A673 (cell line): ENCODE measurements around the gene SPIRE1. TPM values are rescaled to one million over a fixed set of nuclear protein-coding genes. Genes with fewer than 3 reads are reported as not detected.

Experiments
- BruUV-seq: library from RNA; stranded (reverse); fragments of 400-500 nt; replicated peaks from 2 replicates; lab custom pipeline; 2021; lab: Mats Ljungman, UMichigan
- CTCF ChIA-PET: fragments of 300-600 bp; sonication (Branson Sonifier 250); formaldehyde crosslinking; loops from one replicate; lab custom pipeline; 2022; ENCODE audit warnings: antibody characterized with exemption; lab: Charles Lee
- POLR2A ChIA-PET: fragments of 300-600 bp; sonication (Branson Sonifier 250); formaldehyde crosslinking; loops from one replicate; lab custom pipeline; 2022; ENCODE audit warnings: antibody characterized with exemption; ENCODE audit not compliant: low non-redundant PET; lab: Charles Lee
- DNase-seq: peaks from one replicate; pipeline ENCODE4 v3.0.0-alpha.2; 2015; ENCODE audit warnings: low spot score
- H3K27ac ChIP-seq: fragments of 200-600 bp; sonication (generic); 2 replicates; pipeline ENCODE4 v1.5.1; 2016; ENCODE audit warnings: mixed run types, low read depth, mild to moderate bottlenecking, mixed read lengths, antibody characterized with exemption, low read length; ENCODE audit not compliant: poor library complexity, severe bottlenecking
- H3K27me3 ChIP-seq: fragments of 200-600 bp; sonication (generic); replicated peaks from 2 replicates; pipeline ENCODE4 v1.6.1; 2017; ENCODE audit warnings: mixed run types, low read depth, mild to moderate bottlenecking, mixed read lengths, antibody characterized with exemption, low read length; ENCODE audit not compliant: insufficient read depth, poor library complexity
- H3K36me3 ChIP-seq: fragments of 200-600 bp; sonication (generic); 2 replicates; pipeline ENCODE4 v1.6.1; 2016; ENCODE audit warnings: mixed run types, mild to moderate bottlenecking, mixed read lengths, antibody characterized with exemption, low read length; ENCODE audit not compliant: insufficient read depth, poor library complexity, severe bottlenecking
- H3K4me1 ChIP-seq: fragments of 200-600 bp; sonication (generic); 2 replicates; pipeline ENCODE4 v1.6.1; 2017; ENCODE audit warnings: mixed run types, mild to moderate bottlenecking, mixed read lengths, antibody characterized with exemption, low read length; ENCODE audit not compliant: insufficient read depth, poor library complexity, severe bottlenecking
- H3K4me3 ChIP-seq: fragments of 200-600 bp; sonication (generic); 2 replicates; pipeline ENCODE4 v1.5.1; 2016; ENCODE audit warnings: low read depth, mixed run types, mild to moderate bottlenecking, mixed read lengths, low read length; ENCODE audit not compliant: poor library complexity, severe bottlenecking
- H3K9me3 ChIP-seq: fragments of 200-600 bp; sonication (generic); 2 replicates; pipeline ENCODE4 v1.6.1; 2016; ENCODE audit warnings: mixed run types, low read depth, mild to moderate bottlenecking, mixed read lengths, antibody characterized with exemption, low read length; ENCODE audit not compliant: poor library complexity, severe bottlenecking
- EZH2 ChIP-seq: fragments of 200-600 bp; sonication (generic); IDR thresholded peaks from 2 replicates; pipeline ENCODE4 v1.6.1; 2017; ENCODE audit warnings: borderline replicate concordance, low read depth, mild to moderate bottlenecking, mixed read lengths, antibody characterized with exemption, low read length; ENCODE audit not compliant: poor library complexity, severe bottlenecking
- intact Hi-C: fragments of 100-400 bp; cut with micrococcal nuclease; formaldehyde crosslinking; loops from one replicate; pipeline ENCODE4 v1.10.0; 2022; ENCODE audit not compliant: unreplicated experiment
- total RNA-seq: library from RNA; stranded (reverse); gene quantifications from 2 replicates; pipeline ENCODE4 v1.2.3, GENCODE V29; 2021
- TF ChIP-seq, protein P1 (sequence below): fragments of 300-800, 200-600 bp; sonication (generic); conservative IDR thresholded peaks from 2 replicates; pipeline ENCODE4 v1.5.1; 2017; ENCODE audit warnings: low read depth, mild to moderate bottlenecking, antibody characterized with exemption, low read length, moderate library complexity, mixed read lengths

Gene SPIRE1
- total RNA-seq, 1 experiment from 2014 or later: 18.1 TPM

GRCh38 chr18:12689256-12689850, 31.4 kb upstream of the SPIRE1 start:
- Histone ChIP-seq H3K9me3 (no peaks in the 10 kb centered on the region), H3K36me3 (peaks cover 3% of the 10 kb centered on the region), H3K27me3 (no peaks in the 10 kb centered on the region), H3K4me3 (no peak overlapping the region), H3K27ac (no peak overlapping the region), H3K4me1 (no peaks in the 10 kb centered on the region)
- no peak for DNase-seq
- ChIA-PET CTCF (no interaction called here), POLR2A (no interaction called here)
- intact Hi-C loops: no loop called here
- no TSS peak for BruUV-seq
- no peak for TF ChIP-seq EZH2
- TF ChIP-seq, protein P1, sequence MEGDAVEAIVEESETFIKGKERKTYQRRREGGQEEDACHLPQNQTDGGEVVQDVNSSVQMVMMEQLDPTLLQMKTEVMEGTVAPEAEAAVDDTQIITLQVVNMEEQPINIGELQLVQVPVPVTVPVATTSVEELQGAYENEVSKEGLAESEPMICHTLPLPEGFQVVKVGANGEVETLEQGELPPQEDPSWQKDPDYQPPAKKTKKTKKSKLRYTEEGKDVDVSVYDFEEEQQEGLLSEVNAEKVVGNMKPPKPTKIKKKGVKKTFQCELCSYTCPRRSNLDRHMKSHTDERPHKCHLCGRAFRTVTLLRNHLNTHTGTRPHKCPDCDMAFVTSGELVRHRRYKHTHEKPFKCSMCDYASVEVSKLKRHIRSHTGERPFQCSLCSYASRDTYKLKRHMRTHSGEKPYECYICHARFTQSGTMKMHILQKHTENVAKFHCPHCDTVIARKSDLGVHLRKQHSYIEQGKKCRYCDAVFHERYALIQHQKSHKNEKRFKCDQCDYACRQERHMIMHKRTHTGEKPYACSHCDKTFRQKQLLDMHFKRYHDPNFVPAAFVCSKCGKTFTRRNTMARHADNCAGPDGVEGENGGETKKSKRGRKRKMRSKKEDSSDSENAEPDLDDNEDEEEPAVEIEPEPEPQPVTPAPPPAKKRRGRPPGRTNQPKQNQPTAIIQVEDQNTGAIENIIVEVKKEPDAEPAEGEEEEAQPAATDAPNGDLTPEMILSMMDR: no peak

- BruUV-seq: no TSS peak
- H3K4me3 ChIP-seq: no peak overlapping the region
- no peaks in the 10 kb centered on the region for H3K27me3 ChIP-seq
- peak; percentile 49 for DNase-seq
- no peak for TF ChIP-seq EZH2
- TF ChIP-seq, protein P1: peak; percentile 39
- H3K27ac ChIP-seq: no peak overlapping the region
- no peaks in the 10 kb centered on the region for H3K9me3 ChIP-seq
- ChIA-PET CTCF (no interaction called here), POLR2A (no interaction called here)
- H3K4me1 ChIP-seq: no peaks in the 10 kb centered on the region
- intact Hi-C loops: no loop called here
- H3K36me3 ChIP-seq: no peaks in the 10 kb centered on the region
These were observed 28.2 kb upstream of the SPIRE1 start for GRCh38 chr18:12686100-12686499.

DNA sequence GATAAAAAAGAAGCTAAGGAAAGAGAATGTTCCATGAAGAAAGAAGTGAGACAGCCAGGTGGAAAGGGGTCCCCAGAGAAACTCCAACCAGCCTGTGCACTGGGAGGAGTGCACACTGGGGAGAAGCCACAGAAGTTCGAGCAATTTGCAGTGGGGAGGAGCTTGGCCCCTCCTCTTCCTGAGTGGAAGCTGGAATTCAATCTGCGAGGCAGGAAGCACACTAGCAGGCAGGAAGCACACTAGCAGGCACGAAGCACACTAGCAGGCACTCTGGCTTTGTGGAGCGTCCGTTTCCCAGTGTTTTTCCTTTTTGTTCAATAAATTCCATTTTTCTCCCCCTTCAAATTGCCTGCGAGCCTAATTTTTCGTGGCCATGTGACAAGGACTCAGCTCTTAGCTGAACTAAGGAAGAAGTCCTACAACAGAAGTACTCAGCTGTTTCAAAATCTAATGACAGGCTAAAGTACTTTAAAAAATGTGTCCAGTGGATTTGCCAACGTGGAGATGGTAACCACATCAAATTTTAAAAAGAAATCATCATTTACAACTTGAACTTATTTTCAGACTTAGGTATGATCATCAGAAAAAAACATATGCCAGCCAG, 21.4 kb upstream of the SPIRE1 start:
- Histone ChIP-seq H3K27me3 (no peaks in the 10 kb centered on the region), H3K4me1 (peaks cover 14% of the 10 kb centered on the region), H3K4me3 (no peak overlapping the region), H3K27ac (peak overlapping the region; percentile 64), H3K36me3 (peaks cover 20% of the 10 kb centered on the region), H3K9me3 (no peaks in the 10 kb centered on the region)
- ChIA-PET POLR2A (interaction anchor here (0.6 kb wide), 1 partner anchor 724 kb away, joined by 3 read pairs; no protein-coding TSS in a partner anchor), CTCF (no interaction called here)
- peak; percentile 77 for DNase-seq
- TF ChIP-seq, protein P1: no peak
- TF ChIP-seq EZH2: no peak
- intact Hi-C loops: no loop called here
- BruUV-seq: TSS peak; percentile 78
